HepG2 (cell line): ENCODE measurements around the gene DHX34. TPM values are rescaled to one million over a fixed set of nuclear protein-coding genes. Genes with fewer than 3 reads are reported as not detected.

Source experiments
- ATAC-seq: fragments of 200-7000 bp; cut with Tn5 transposase; 3 replicates; pipeline ENCODE4 v1.9.1; 2020; ENCODE audit warnings: mild to moderate bottlenecking, moderate library complexity
- BruUV-seq: library from RNA; stranded (reverse); fragments of 400-500 nt; replicated peaks from 2 replicates; lab custom pipeline; 2021; lab: Mats Ljungman, UMichigan
- CTCF ChIA-PET: fragments of 300-600 bp; formaldehyde crosslinking; extraction: SDS; loops from one replicate; lab custom pipeline; 2021; ENCODE audit warnings: low total read pairs, inconsistent platforms, low intra/inter-chr PET ratio; lab: Yijun Ruan, JAX
- POLR2A ChIA-PET: fragments of 350-600 bp; sonication (Branson Sonifier 250); formaldehyde crosslinking; loops from one replicate; lab custom pipeline; 2020; ENCODE audit warnings: antibody characterized with exemption, inconsistent platforms; lab: Yijun Ruan, JAX
- DNase-seq: peaks from one replicate; pipeline ENCODE4 v3.0.0-alpha.2; 2015; ENCODE audit warnings: low spot score
- FAIRE-seq: peaks from 3 replicates; lab custom pipeline; 2011; peaks lifted over from hg19 to GRCh38; lab: Jason Lieb, UNC
- H2AFZ ChIP-seq: one replicate; pipeline ENCODE4 v1.6.1; 2011; ENCODE audit warnings: low read length, inconsistent platforms
- H3K27ac ChIP-seq: fragments of 300-600 bp; 3 replicates; pipeline ENCODE4 v1.8.0; 2011; ENCODE audit warnings: mixed run types, mild to moderate bottlenecking, mixed read lengths, low read length, inconsistent platforms; ENCODE audit not compliant: insufficient read depth; ENCODE audit errors: extremely low read length
- H3K27me3 ChIP-seq, 2 experiments: fragments of 200-600 bp in 1 of 2; 2 replicates in 1 of 2; 3 replicates in 1 of 2; pipeline versions ENCODE4 v1.6.0 to v1.8.0; 2011; ENCODE audit warnings: low read length in 2 of 2, mild to moderate bottlenecking in 2 of 2, moderate library complexity in 2 of 2, inconsistent platforms in 1 of 2; ENCODE audit not compliant: insufficient read depth in 2 of 2, control insufficient read depth in 1 of 2
- H3K36me3 ChIP-seq, 2 experiments: fragments of 200-600 bp in 1 of 2; replicated peaks in 1 of 2; 2 replicates in 1 of 2; 3 replicates in 1 of 2; pipeline versions ENCODE4 v1.5.1 to v1.8.0; 2011; ENCODE audit warnings: low read length in 2 of 2, inconsistent platforms in 1 of 2; ENCODE audit not compliant: insufficient read depth in 2 of 2, control insufficient read depth in 1 of 2
- H3K4me1 ChIP-seq: 2 replicates; pipeline ENCODE4 v1.5.1; 2012; ENCODE audit warnings: low read length, inconsistent platforms; ENCODE audit not compliant: insufficient read depth
- H3K4me2 ChIP-seq: 2 replicates; pipeline ENCODE4 v1.6.0; 2011; ENCODE audit warnings: low read depth, low read length, inconsistent platforms
- H3K4me3 ChIP-seq, 3 experiments: fragments of 200-600 bp in 1 of 3; sonication (generic), shearing (Covaris generic) in 1 of 3; replicated peaks in 1 of 3; 2 replicates each; pipeline ENCODE4 v1.5.1; 2011 to 2016; ENCODE audit warnings: low read length in 3 of 3, inconsistent platforms in 2 of 3, low read depth in 2 of 3, mild to moderate bottlenecking in 2 of 3, control low read depth in 1 of 3, mixed read lengths in 1 of 3; ENCODE audit not compliant: insufficient read depth in 1 of 3
- H3K79me2 ChIP-seq: one replicate; pipeline ENCODE4 v1.6.1; 2011; ENCODE audit warnings: low read length, inconsistent platforms; ENCODE audit not compliant: insufficient read depth
- H3K9ac ChIP-seq: 2 replicates; pipeline ENCODE4 v1.6.0; 2011; ENCODE audit warnings: mild to moderate bottlenecking, low read depth, low read length, inconsistent platforms; ENCODE audit not compliant: insufficient read depth
- H3K9me3 ChIP-seq: 2 replicates; pipeline ENCODE4 v1.5.1; 2012; ENCODE audit warnings: mild to moderate bottlenecking, low read length
- H4K20me1 ChIP-seq: 2 replicates; pipeline ENCODE4 v1.6.0; 2011; ENCODE audit warnings: inconsistent platforms, mild to moderate bottlenecking, low read length, moderate library complexity; ENCODE audit not compliant: insufficient read depth
- ARID4A ChIP-seq: sonication (generic); formaldehyde crosslinking; IDR thresholded peaks from 2 replicates; pipeline ENCODE4 v1.5.0; 2020; ENCODE audit warnings: mild to moderate bottlenecking, missing genetic modification reagents, borderline replicate concordance
- HNF4G ChIP-seq, 2 experiments: sonication (generic) in 1 of 2; formaldehyde crosslinking in 1 of 2; IDR thresholded peaks; 2 replicates each; pipeline versions ENCODE4 v1.4.0 to v1.6.1; 2011 to 2020; ENCODE audit warnings: borderline replicate concordance in 2 of 2, low read depth in 2 of 2, mild to moderate bottlenecking in 2 of 2, low read length in 1 of 2, missing genetic modification reagents in 1 of 2, moderate library complexity in 1 of 2
- NR2F1 ChIP-seq, 2 experiments: fragments of 450-650 bp in 1 of 2; formaldehyde crosslinking in 1 of 2; IDR thresholded peaks; 2 replicates each; pipeline versions ENCODE4 v1.5.0 to v1.6.1; 2016 to 2020; ENCODE audit warnings: mild to moderate bottlenecking in 1 of 2, missing compliant biosample characterization in 1 of 2, missing genetic modification reagents in 1 of 2, moderate library complexity in 1 of 2
- RAD21 ChIP-seq: fragments of 450-650 bp; formaldehyde crosslinking; IDR thresholded peaks from 2 replicates; pipeline ENCODE4 v1.5.0; 2020; ENCODE audit warnings: mild to moderate bottlenecking
- SYNCRIP ChIP-seq: fragments of 200-400 bp; formaldehyde crosslinking; IDR thresholded peaks from 2 replicates; pipeline ENCODE4 v1.6.1; 2018; ENCODE audit warnings: mild to moderate bottlenecking, low read depth, low read length; ENCODE audit not compliant: insufficient read depth
- ZNF280D ChIP-seq: sonication (generic); formaldehyde crosslinking; IDR thresholded peaks from 2 replicates; pipeline ENCODE4 v1.5.1; 2020; ENCODE audit warnings: mild to moderate bottlenecking, missing genetic modification reagents
- ZNF609 ChIP-seq: sonication (generic); formaldehyde crosslinking; IDR thresholded peaks from 2 replicates; pipeline ENCODE4 v1.4.0; 2020; ENCODE audit warnings: mild to moderate bottlenecking, missing genetic modification reagents, borderline replicate concordance
- WGBS: methylation state at CpG from one replicate; pipeline ENCODE4 v1.1.6; 2017; ENCODE audit warnings: low lambda C conversion rate; 5-methylcytosine and 5-hydroxymethylcytosine counted together
- in situ Hi-C: cut with HindIII; loops from 2 replicates; pipeline ENCODE4 v1.10.0; 2017; ENCODE audit warnings: low pct_unique_long_range_greater_than_20kb; ENCODE audit not compliant: extremely low pct_ligation_motif_present
- intact Hi-C: fragments of 100-400 bp; cut with micrococcal nuclease; formaldehyde crosslinking; loops from one replicate; pipeline ENCODE4 v1.10.0; 2022; ENCODE audit not compliant: unreplicated experiment
- polyA plus RNA-seq, 8 experiments: library from polyadenylated mRNA; depleted of rRNA in 3 of 8; stranded (reverse) in 7 of 8; unstranded in 1 of 8; fragments of >200 nt; fragmentation: Illumina TruSeq in 4 of 8; extraction: Trizol in 4 of 8; gene quantifications; 2 replicates each; pipeline versions ENCODE4 v1.2.1 to v1.2.3, GENCODE V29; 2011 to 2016; ENCODE audit warnings: low read depth in 4 of 8, missing spikeins in 1 of 8, mixed read lengths in 1 of 8; ENCODE audit not compliant: insufficient read depth in 1 of 8
- total RNA-seq, 5 experiments: library from RNA; depleted of rRNA; stranded (reverse); fragments of >200 nt; fragmentation: Illumina TruSeq; extraction: Trizol; gene quantifications; 2 replicates each; pipeline ENCODE4 v1.2.3, GENCODE V29; 2016; ENCODE audit warnings: low read depth in 1 of 5

DHX34 gene
- total and polyA plus RNA-seq, 2 of the 13 experiments (the other 11 are each of a cell fraction or from before 2014, with no cell fraction given): 9.2 to 12.0 TPM

- 0 out of 2 replicates have a peak, but pooled peaks have one; percentile 19 for TF ChIP-seq ARID4A (CRISPR knock-in tag)
- peak; percentile 72 for TF ChIP-seq RAD21 (CRISPR knock-in tag)
Measured at GRCh38 chr19:47414469-47414868, 65.4 kb downstream of the DHX34 start (continued).

- FAIRE-seq (no peak), ATAC-seq (no peak), DNase-seq (no peak)
- CTCF ChIA-PET: no interaction called here
- Histone ChIP-seq H4K20me1 (peaks cover 8% of the 10 kb centered on the region; the same call in 1 of the 2 replicates), H3K27me3 (peaks cover 5 to 78% of the 10 kb centered on the region in 2 experiments), H3K79me2 (no peaks in the 10 kb centered on the region), H3K4me1 (peaks cover 5% of the 10 kb centered on the region; the same call in 1 of the 2 replicates), H3K4me2 (no peak overlapping the region), H3K36me3 (no peaks in the 10 kb centered on the region), H3K27ac (no peak overlapping the region), H2AFZ (no peak overlapping the region), H3K9ac (no peak overlapping the region), H3K4me3 (no peak overlapping the region), H3K9me3 (no peaks in the 10 kb centered on the region)
- POLR2A ChIA-PET: no interaction called here
- intact Hi-C loops (loop anchor here (2.0 kb wide), 1 partner anchor 119 kb away; no protein-coding TSS in a partner anchor), in situ Hi-C loops (loop anchor here (10.0 kb wide), 1 partner anchor 121 kb away; no protein-coding TSS in a partner anchor)
- 34% methylated on average over 18 of the region's 21 CpGs for WGBS
- no TSS peak for BruUV-seq
- TF ChIP-seq ZNF609 (CRISPR knock-in tag) (no peak), NR2F1 (CRISPR knock-in tag; IDR thresholded peaks at IDR 0.05) (no peak), ZNF280D (CRISPR knock-in tag) (no peak), HNF4G (IDR thresholded peaks at IDR 0.05; ENCODE audit: borderline replicate concordance, low read depth, low read length) (no peak), HNF4G (CRISPR knock-in tag; IDR thresholded peaks at IDR 0.05; ENCODE audit: borderline replicate concordance, low read depth) (no peak), SYNCRIP (no peak)
Measured at GRCh38 chr19:47415953-47416642, 67.0 kb downstream of the DHX34 start.
